ENCODE measurements around the gene BAG1. TPM values are rescaled to one million over a fixed set of nuclear protein-coding genes. Genes with fewer than 3 reads are reported as not detected.
A peak's percentile ranks its signal among the peaks of the same experiment; 100 is the strongest.

BAG1 gene
- total and polyA plus RNA-seq, 2 of the 13 experiments (the other 11 are each of a cell fraction or from before 2014, with no cell fraction given), result 23.1 to 59.5 TPM

DNA sequence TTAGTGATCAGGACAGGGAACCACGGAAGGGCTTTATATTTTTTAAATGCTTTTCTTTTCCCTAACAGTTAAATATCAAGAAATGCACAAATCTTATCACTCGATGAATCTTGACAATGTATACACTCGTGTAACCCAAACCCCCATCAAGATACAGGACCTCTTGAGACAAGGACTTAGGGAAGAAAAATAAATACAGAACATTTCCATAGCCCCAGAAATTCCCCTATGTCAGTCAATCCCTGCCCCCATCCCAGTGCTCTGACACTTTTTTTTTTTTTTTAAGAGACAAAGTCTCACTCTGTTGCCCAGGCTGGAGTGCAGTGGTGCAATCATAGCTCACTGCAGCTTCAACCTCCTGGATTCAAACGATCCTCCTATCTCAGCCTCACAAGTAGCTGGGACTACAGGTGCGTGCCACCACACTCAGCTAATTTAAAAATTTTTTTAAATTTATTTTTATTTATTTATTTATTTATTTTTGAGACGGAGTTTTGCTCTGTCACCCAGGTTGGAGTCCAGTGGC is 21.8 kb downstream of the BAG1 start (continued):
- TF ChIP-seq, protein P1, sequence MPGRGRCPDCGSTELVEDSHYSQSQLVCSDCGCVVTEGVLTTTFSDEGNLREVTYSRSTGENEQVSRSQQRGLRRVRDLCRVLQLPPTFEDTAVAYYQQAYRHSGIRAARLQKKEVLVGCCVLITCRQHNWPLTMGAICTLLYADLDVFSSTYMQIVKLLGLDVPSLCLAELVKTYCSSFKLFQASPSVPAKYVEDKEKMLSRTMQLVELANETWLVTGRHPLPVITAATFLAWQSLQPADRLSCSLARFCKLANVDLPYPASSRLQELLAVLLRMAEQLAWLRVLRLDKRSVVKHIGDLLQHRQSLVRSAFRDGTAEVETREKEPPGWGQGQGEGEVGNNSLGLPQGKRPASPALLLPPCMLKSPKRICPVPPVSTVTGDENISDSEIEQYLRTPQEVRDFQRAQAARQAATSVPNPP (CRISPR knock-in tag; IDR thresholded peaks at IDR 0.05), result no peak
- TF ChIP-seq ZNF775 (CRISPR knock-in tag; IDR thresholded peaks at IDR 0.05; ENCODE audit: borderline replicate concordance) (no peak), ZNF143 (CRISPR knock-in tag; IDR thresholded peaks at IDR 0.05) (no peak), ZNF121 (CRISPR knock-in tag; IDR thresholded peaks at IDR 0.05) (peak; percentile 72), ZZZ3 (CRISPR knock-in tag; IDR thresholded peaks at IDR 0.05; ENCODE audit: borderline replicate concordance) (no peak), ZNF770 (CRISPR knock-in tag; IDR thresholded peaks at IDR 0.05) (peak; percentile 78), ZNF33B (CRISPR knock-in tag; IDR thresholded peaks at IDR 0.05) (no peak), ZNF362 (CRISPR knock-in tag; IDR thresholded peaks at IDR 0.05; ENCODE audit: borderline replicate concordance) (peak; percentile 58; the same call in 1 of the 2 replicates), POGZ (CRISPR knock-in tag; IDR thresholded peaks at IDR 0.05) (no peak), FOXM1 (CRISPR knock-in tag; IDR thresholded peaks at IDR 0.05) (no peak), ZNF296 (CRISPR knock-in tag; conservative IDR thresholded peaks at IDR 0.05) (no peak), MIER3 (CRISPR knock-in tag; IDR thresholded peaks at IDR 0.05; ENCODE audit: borderline replicate concordance) (no peak), POLR2A (IDR thresholded peaks at IDR 0.05; ENCODE audit: insufficient read depth in 1 of 2, low read depth in 2 of 2, low read length in 2 of 2) (no peak), DZIP1 (CRISPR knock-in tag; IDR thresholded peaks at IDR 0.05) (no peak), ZNF367 (CRISPR knock-in tag; IDR thresholded peaks at IDR 0.05; ENCODE audit: borderline replicate concordance) (no peak), SMC3 (IDR thresholded peaks at IDR 0.05; ENCODE audit: low read length) (no peak), CBX1 (IDR thresholded peaks at IDR 0.05; ENCODE audit: low read depth) (no peak), CEBPG (CRISPR knock-in tag; IDR thresholded peaks at IDR 0.05) (0 out of 2 replicates have a peak, but pooled peaks have one; percentile 15), ZNF18 (CRISPR knock-in tag; IDR thresholded peaks at IDR 0.05; ENCODE audit: insufficient replicate concordance) (no peak)
- TF ChIP-seq, protein P2, sequence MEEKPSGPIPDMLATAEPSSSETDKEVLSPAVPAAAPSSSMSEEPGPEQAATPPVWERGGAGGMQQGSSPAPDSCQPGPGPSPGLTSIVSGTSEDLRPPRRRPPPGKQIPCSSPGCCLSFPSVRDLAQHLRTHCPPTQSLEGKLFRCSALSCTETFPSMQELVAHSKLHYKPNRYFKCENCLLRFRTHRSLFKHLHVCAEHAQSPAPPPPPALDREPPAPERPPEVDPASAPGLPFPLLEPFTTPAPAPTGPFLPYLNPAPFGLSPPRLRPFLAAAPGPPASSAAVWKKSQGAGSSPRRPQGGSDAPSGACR (CRISPR knock-in tag; IDR thresholded peaks at IDR 0.05), result no peak

Measured in HepG2 (cell line).